Stimulated activated effector memory CD8-positive, alpha-beta T cell treated with anti-CD3 and anti-CD28 coated beads, Interleukin-12 subunit alpha, Interleukin-12 subunit beta, amount 100 ng/mL, for 72 hours (primary cell): ENCODE data around the gene DHX57.
A peak's percentile ranks its signal among the peaks of the same experiment; 100 is the strongest.
"Not testable (repeated sequence)": the region's sequence is repeated elsewhere in the genome, so short reads cannot be mapped to it uniquely, and the experiment has no call there.

Experiments
- ATAC-seq: fragments of 150-1000 bp; cut with Tn5 transposase; 2 replicates; pipeline ENCODE4 v1.10.0; 2021
- DNase-seq, 2 donors: peaks; one replicate each; pipeline ENCODE4 v3.0.0; 2021 to 2022; ENCODE audit warnings: low spot score in 2 of 2
- H3K27ac Mint-ChIP-seq: one replicate; pipeline ENCODE4 v1.8.0; 2022; ENCODE audit warnings: mild to moderate bottlenecking, mixed read lengths
- H3K36me3 Mint-ChIP-seq: one replicate; pipeline ENCODE4 v1.8.0; 2022; ENCODE audit warnings: mild to moderate bottlenecking, mixed read lengths
- H3K4me1 Mint-ChIP-seq: one replicate; pipeline ENCODE4 v1.8.0; 2022; ENCODE audit warnings: mixed read lengths
- H3K4me3 Mint-ChIP-seq: one replicate; pipeline ENCODE4 v1.8.0; 2022; ENCODE audit warnings: mild to moderate bottlenecking, mixed read lengths
- H3K9me3 Mint-ChIP-seq: one replicate; pipeline ENCODE4 v1.8.0; 2022; ENCODE audit warnings: mixed read lengths

The DHX57 gene

DNA sequence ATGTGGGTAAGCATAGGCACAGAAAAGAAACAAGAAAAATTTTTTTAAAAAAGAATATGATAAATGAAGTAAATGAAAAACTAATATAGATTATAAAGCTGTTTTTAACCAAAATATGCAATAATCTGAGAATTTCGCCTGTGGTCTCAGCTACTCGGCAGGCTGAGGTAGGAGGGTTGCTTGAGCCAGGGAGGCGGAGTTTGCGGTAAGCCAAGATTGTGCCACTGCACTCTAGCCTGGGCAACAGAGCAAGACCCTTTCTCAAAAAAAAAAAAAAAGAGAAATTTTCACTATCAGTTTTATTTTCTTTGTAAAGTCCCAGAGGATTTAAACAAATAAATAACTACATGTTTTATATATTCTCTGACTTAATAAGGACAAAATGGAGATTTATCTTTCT, 47.3 kb downstream of the DHX57 start:
- Mint-ChIP-seq H3K9me3 (no peaks in the 10 kb centered on the region), H3K36me3 (peaks cover 55% of the 10 kb centered on the region), H3K4me1 (no peaks in the 10 kb centered on the region), H3K27ac (no peak overlapping the region), H3K4me3 (no peak overlapping the region)
- no peak for ATAC-seq
- no peak for DNase-seq

GRCh38 chr2:38827539-38828145, 48.1 kb downstream of the DHX57 start:
- DNase-seq, result peak in 1 of 2 donors; percentile 32
- not testable (repeated sequence) for H3K4me1 Mint-ChIP-seq, H3K27ac Mint-ChIP-seq, ATAC-seq, H3K4me3 Mint-ChIP-seq, H3K9me3 Mint-ChIP-seq
- peaks cover 55% of the 10 kb centered on the region for H3K36me3 Mint-ChIP-seq

GRCh38 chr2:38825956-38826355, 49.8 kb downstream of the DHX57 start:
- Mint-ChIP-seq H3K27ac (no peak overlapping the region), H3K4me1 (no peaks in the 10 kb centered on the region), H3K4me3 (no peak overlapping the region), H3K9me3 (no peaks in the 10 kb centered on the region), H3K36me3 (peaks cover 70% of the 10 kb centered on the region)
- ATAC-seq, result no peak
- no peak for DNase-seq

- H3K36me3 Mint-ChIP-seq, result peaks cover 81% of the 10 kb centered on the region
- H3K4me1 Mint-ChIP-seq, result no peaks in the 10 kb centered on the region
- no peak overlapping the region for H3K27ac Mint-ChIP-seq
- ATAC-seq (no peak), DNase-seq (no peak)
- no peak overlapping the region for H3K4me3 Mint-ChIP-seq
- H3K9me3 Mint-ChIP-seq, result no peaks in the 10 kb centered on the region
These were observed 50.8 kb downstream of the DHX57 start for GRCh38 chr2:38824906-38825305.

GRCh38 chr2:38823386-38823785, 52.3 kb downstream of the DHX57 start:
- H3K36me3 Mint-ChIP-seq, result peaks cover 93% of the 10 kb centered on the region
- ATAC-seq (no peak), DNase-seq (no peak)
- H3K4me3 Mint-ChIP-seq, result no peak overlapping the region
- H3K27ac Mint-ChIP-seq, result no peak overlapping the region
- H3K9me3 Mint-ChIP-seq, result no peaks in the 10 kb centered on the region
- no peaks in the 10 kb centered on the region for H3K4me1 Mint-ChIP-seq

DNA sequence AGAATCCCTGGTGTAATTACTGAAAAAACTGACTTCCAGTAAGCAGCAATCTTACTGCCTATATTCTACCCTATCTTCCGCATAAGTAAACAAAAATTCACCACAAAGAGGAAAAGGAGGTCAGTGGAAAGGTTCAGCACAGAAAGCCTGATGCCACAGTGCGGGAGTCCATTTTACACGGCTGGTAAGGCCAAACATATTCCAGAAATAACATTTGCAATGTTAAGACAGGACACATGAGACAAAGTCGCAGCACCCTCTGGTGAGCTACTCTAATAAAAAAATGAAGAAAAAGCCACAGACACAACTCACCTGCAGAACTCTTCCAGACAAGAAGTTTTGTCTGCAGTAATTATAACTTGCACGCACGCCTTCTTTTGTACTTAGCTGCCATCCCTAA, 57.2 kb downstream of the DHX57 start:
- H3K27ac Mint-ChIP-seq, result no peak overlapping the region
- no peak for DNase-seq
- peaks cover 95% of the 10 kb centered on the region for H3K36me3 Mint-ChIP-seq
- no peak for ATAC-seq
- H3K9me3 Mint-ChIP-seq, result no peaks in the 10 kb centered on the region
- H3K4me3 Mint-ChIP-seq, result no peak overlapping the region
- H3K4me1 Mint-ChIP-seq, result no peaks in the 10 kb centered on the region

DNA sequence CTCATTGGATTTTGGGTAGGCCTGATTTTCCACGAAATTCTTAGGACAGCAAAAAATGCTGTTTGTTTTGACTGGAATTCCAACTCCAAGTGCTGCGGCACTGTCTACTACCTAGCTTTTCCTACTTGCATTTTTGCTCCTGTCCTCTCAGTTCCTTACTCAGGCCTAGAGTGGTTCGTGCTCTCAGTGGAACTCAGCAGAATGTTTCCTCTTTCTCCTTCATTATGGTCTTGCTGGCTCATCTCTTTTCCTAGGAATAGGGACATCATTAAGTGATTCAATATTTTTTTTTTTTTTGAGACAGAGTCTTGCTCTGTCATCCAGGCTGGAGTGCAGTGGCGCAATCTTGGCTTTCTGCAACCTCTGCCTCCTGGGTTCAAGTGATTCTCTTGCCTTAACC, 59.8 kb downstream of the DHX57 start:
- DNase-seq (no peak), ATAC-seq (no peak)
- Mint-ChIP-seq H3K4me1 (no peaks in the 10 kb centered on the region), H3K36me3 (peaks cover 86% of the 10 kb centered on the region), H3K27ac (no peak overlapping the region), H3K4me3 (no peak overlapping the region), H3K9me3 (no peaks in the 10 kb centered on the region)

DNA sequence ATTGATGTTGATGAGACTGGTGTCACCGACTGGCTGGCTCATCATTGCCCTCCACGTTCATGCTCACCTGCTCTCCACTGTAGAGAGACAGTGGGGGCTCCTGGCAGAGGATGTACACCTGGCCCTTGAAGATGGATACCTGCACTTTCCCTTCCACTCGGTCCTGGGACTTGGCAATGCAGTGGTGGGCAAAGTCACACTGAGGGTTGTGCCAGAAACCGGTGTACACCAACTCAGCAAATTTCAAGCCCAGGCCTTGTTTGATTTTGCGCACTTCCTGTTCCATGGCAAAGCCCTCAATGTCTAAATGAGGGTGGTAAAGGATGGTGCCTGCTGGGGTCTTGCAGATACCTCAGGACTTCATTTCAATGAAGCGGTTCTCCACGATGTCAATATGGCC, 65.2 kb downstream of the DHX57 start:
- Mint-ChIP-seq H3K9me3 (no peaks in the 10 kb centered on the region), H3K27ac (no peak overlapping the region), H3K4me3 (no peak overlapping the region), H3K4me1 (no peaks in the 10 kb centered on the region), H3K36me3 (peaks cover 49% of the 10 kb centered on the region)
- ATAC-seq (no peak), DNase-seq (no peak)

GRCh38 chr2:38808677-38809076, 67.1 kb downstream of the DHX57 start:
- DNase-seq (no peak), ATAC-seq (no peak)
- Mint-ChIP-seq H3K4me3 (no peak overlapping the region), H3K36me3 (peaks cover 33% of the 10 kb centered on the region), H3K27ac (no peak overlapping the region), H3K9me3 (no peaks in the 10 kb centered on the region), H3K4me1 (no peaks in the 10 kb centered on the region)

- no peak overlapping the region for H3K4me3 Mint-ChIP-seq
- no peaks in the 10 kb centered on the region for H3K4me1 Mint-ChIP-seq
- H3K27ac Mint-ChIP-seq, result no peak overlapping the region
- DNase-seq (no peak), ATAC-seq (no peak)
- H3K9me3 Mint-ChIP-seq, result no peaks in the 10 kb centered on the region
- H3K36me3 Mint-ChIP-seq, result peaks cover 35% of the 10 kb centered on the region
These were observed 69.0 kb downstream of the DHX57 start for GRCh38 chr2:38806733-38807059.

DNA sequence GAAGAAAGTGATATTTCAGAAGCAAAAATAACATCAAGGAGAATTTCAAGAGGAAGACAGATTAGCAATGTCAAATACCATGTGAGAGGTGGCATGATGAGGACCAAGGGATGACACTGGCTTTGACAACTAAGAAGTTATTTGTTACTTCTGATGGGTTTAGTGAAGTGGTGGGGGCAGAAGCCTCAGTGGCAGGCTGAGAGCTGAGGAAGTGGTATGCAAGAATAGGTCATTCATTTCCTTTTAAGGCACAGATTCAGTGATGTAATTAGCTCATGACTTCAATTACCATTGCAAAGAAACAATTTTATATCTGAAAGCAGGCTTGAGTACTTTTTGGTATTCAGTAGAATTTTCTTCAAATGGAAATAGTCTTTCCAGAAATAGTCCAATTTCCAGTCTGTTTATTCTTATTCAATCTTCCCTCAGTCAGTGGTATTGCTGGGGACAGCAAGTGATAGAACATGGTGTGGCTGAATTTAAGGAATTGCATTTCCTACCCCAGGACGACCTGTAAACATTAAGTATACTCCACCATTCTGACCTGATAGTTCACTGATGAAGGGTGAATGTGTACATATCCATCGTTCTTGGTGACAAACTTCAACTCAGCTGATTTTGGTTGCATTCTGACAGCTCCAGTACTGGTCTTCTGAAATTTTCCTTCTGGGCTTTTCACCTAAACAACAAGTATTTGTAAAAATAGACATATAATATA, 69.6 kb downstream of the DHX57 start:
- DNase-seq (no peak), ATAC-seq (peak; percentile 67)
- Mint-ChIP-seq H3K27ac (no peak overlapping the region), H3K36me3 (peaks cover 38% of the 10 kb centered on the region), H3K4me3 (no peak overlapping the region), H3K9me3 (no peaks in the 10 kb centered on the region), H3K4me1 (no peaks in the 10 kb centered on the region)

DNA sequence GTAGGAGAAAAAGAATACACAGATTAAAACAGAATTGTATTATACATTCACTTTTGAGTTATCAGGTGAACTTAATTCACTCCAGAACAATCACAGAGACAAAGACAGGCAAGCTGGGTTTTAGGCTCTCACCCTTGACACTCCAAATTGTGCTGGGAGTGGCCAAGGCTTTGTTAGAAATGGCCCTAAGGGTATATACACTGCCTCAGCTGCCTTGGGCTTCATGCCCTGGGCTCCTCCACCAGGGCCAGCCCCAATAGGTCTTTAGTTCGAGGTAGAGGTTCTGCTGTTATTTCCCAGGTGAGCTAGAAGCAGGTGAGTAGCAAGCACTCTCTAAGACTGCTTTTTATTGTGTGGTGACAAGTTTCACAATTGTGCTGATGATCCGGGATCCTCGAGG, 77.8 kb downstream of the DHX57 start:
- no peak overlapping the region for H3K27ac Mint-ChIP-seq
- H3K36me3 Mint-ChIP-seq, result peaks cover 38% of the 10 kb centered on the region
- H3K9me3 Mint-ChIP-seq, result no peaks in the 10 kb centered on the region
- H3K4me1 Mint-ChIP-seq, result no peaks in the 10 kb centered on the region
- ATAC-seq, result no peak
- DNase-seq, result no peak
- no peak overlapping the region for H3K4me3 Mint-ChIP-seq

DNA sequence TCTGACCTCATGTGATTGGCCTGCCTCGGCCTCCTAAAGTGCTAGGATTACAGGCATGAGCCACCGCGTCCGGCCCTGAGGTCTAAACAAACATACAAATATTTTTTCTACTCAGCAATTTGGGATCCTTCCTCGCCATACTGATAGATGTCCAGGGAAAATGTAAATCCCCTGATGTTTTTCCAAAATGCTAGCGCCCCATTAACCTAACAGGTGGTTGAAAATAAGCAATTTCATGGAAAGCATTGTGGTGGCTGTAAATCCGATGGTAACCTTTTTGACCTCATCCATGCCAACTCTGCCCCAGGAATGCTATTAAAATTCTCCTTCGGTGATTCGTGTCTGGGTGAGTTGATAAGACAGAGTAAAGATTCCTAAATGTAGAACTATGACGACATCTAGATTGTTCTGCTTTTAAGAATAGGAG, 78.5 kb downstream of the DHX57 start:
- no peak for ATAC-seq
- DNase-seq, result no peak
- H3K9me3 Mint-ChIP-seq, result no peaks in the 10 kb centered on the region

GRCh38 chr2:38795016-38795415, 80.7 kb downstream of the DHX57 start:
- not testable (repeated sequence) for ATAC-seq, H3K4me3 Mint-ChIP-seq, DNase-seq, H3K4me1 Mint-ChIP-seq, H3K27ac Mint-ChIP-seq, H3K9me3 Mint-ChIP-seq
- H3K36me3 Mint-ChIP-seq, result peaks cover 24% of the 10 kb centered on the region

More for the DNA sequence above, 78.5 kb downstream of the DHX57 start:
- no peaks in the 10 kb centered on the region for H3K4me1 Mint-ChIP-seq
- no peak overlapping the region for H3K27ac Mint-ChIP-seq
- no peak overlapping the region for H3K4me3 Mint-ChIP-seq
- peaks cover 34% of the 10 kb centered on the region for H3K36me3 Mint-ChIP-seq

- H3K27ac Mint-ChIP-seq, result no peak overlapping the region
- no peak for DNase-seq
- H3K4me1 Mint-ChIP-seq, result no peaks in the 10 kb centered on the region
- H3K4me3 Mint-ChIP-seq, result no peak overlapping the region
- peaks cover 22% of the 10 kb centered on the region for H3K36me3 Mint-ChIP-seq
- H3K9me3 Mint-ChIP-seq, result no peaks in the 10 kb centered on the region
- ATAC-seq, result no peak
These were observed 81.3 kb downstream of the DHX57 start for GRCh38 chr2:38794235-38794946.

DNA sequence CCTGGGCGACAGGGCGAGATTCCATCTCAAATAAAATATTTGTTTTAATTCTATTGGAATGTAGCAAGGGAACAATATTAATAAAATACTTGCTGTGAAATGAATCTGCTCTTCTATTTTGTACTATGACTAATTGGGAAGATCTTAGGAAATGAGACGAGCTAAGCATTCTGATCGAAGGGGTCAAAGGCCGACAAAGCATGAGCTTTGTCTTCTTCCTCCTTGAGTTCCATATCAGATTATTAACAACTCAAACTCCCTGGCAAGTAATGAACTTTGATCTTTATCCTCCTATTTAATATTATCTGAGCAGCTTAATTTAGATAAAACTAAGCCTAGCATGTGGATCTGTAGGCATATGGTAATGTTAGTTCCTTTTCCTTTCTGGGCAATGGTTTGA, 82.2 kb downstream of the DHX57 start:
- no peak for ATAC-seq
- no peaks in the 10 kb centered on the region for H3K4me1 Mint-ChIP-seq
- peaks cover 14% of the 10 kb centered on the region for H3K36me3 Mint-ChIP-seq
- no peak overlapping the region for H3K27ac Mint-ChIP-seq
- no peaks in the 10 kb centered on the region for H3K9me3 Mint-ChIP-seq
- DNase-seq, result no peak
- no peak overlapping the region for H3K4me3 Mint-ChIP-seq
